Uterus (tissue), 2 donors: ENCODE results near the gene EHMT1.

ENCODE experiments used
- CTCF ChIP-seq, 4 experiments: fragments of 200-600 bp in 2 of 4; fragments of 450-650 bp in 2 of 4; sonication (generic) in 2 of 4; IDR thresholded peaks; one replicate each; pipeline ENCODE4 v1.5.1; 2016 to 2019; ENCODE audit warnings: antibody characterized with exemption in 4 of 4, mild to moderate bottlenecking in 2 of 4, moderate library complexity in 1 of 4
- POLR2A ChIP-seq, 2 donors: fragments of 450-650 bp; IDR thresholded peaks; one replicate each; pipeline ENCODE4 v1.6.1; 2016; ENCODE audit warnings: antibody characterized with exemption in 2 of 2, mild to moderate bottlenecking in 1 of 2, moderate library complexity in 1 of 2

- no peak for TF ChIP-seq POLR2A (IDR thresholded peaks at IDR 0.05)
- TF ChIP-seq CTCF (IDR thresholded peaks at IDR 0.05), result no peak
Measured at GRCh38 chr9:137817236-137818200, 198.7 kb downstream of the EHMT1 start.
